Inflammatory macrophage (primary cell): ENCODE data around the gene CABP2.
"Not testable (repeated sequence)": the region's sequence is repeated elsewhere in the genome, so short reads cannot be mapped to it uniquely, and the experiment has no call there.

ENCODE experiments used
- DNase-seq, 2 donors: peaks; one replicate each; pipeline ENCODE4 v3.0.0-alpha.2; 2020 to 2022

Gene CABP2

GRCh38 chr11:67538823-67539505 lies 15.7 kb upstream of the CABP2 start:
- no peak for DNase-seq

GRCh38 chr11:67538306-67538705 lies 15.1 kb upstream of the CABP2 start:
- DNase-seq = no peak

- DNase-seq = no peak
Measured at GRCh38 chr11:67535561-67535960, 12.3 kb upstream of the CABP2 start.

- DNase-seq = no peak
Measured at GRCh38 chr11:67534070-67534679, 10.9 kb upstream of the CABP2 start.

- DNase-seq = no peak
Measured at GRCh38 chr11:67532889-67533288, 9.6 kb upstream of the CABP2 start.

- no peak for DNase-seq
Measured at GRCh38 chr11:67530282-67530592, 7.0 kb upstream of the CABP2 start.

GRCh38 chr11:67528376-67528775 lies 5.1 kb upstream of the CABP2 start:
- no peak for DNase-seq

GRCh38 chr11:67525275-67525976 lies 2.2 kb upstream of the CABP2 start:
- no peak for DNase-seq

GRCh38 chr11:67524480-67524808 lies 1.2 kb upstream of the CABP2 start:
- DNase-seq = no peak

- DNase-seq = no peak
Measured at GRCh38 chr11:67523556-67524479, 572 bp upstream of the CABP2 start.

- no peak for DNase-seq
Measured at GRCh38 chr11:67522338-67522737, 908 bp downstream of the CABP2 start.

- DNase-seq = no peak
Measured at GRCh38 chr11:67521924-67522323, 1.3 kb downstream of the CABP2 start.

- DNase-seq = no peak
Measured at GRCh38 chr11:67520856-67521824, 2.1 kb downstream of the CABP2 start.

GRCh38 chr11:67519726-67520125 lies 3.5 kb downstream of the CABP2 start:
- no peak for DNase-seq

- no peak for DNase-seq
Measured at GRCh38 chr11:67517784-67518552, 5.3 kb downstream of the CABP2 start.

GRCh38 chr11:67516806-67517205 lies 6.4 kb downstream of the CABP2 start:
- no peak for DNase-seq

GRCh38 chr11:67514116-67514515 lies 9.1 kb downstream of the CABP2 start:
- DNase-seq = no peak

GRCh38 chr11:67511558-67511957 lies 11.7 kb downstream of the CABP2 start:
- not testable (repeated sequence) for DNase-seq

GRCh38 chr11:67510023-67510345 lies 13.3 kb downstream of the CABP2 start:
- no peak for DNase-seq

- peak; percentile 96 to 97 for DNase-seq
Measured at GRCh38 chr11:67508486-67509121, 14.6 kb downstream of the CABP2 start.
